Esophagus muscularis mucosa (tissue), 4 donors: Measurements from ENCODE around the gene TMCO1.

ENCODE experiments used
- CTCF ChIP-seq, 3 experiments: fragments of 200-600 bp in 2 of 3; fragments of 450-650 bp in 1 of 3; sonication (generic) in 2 of 3; IDR thresholded peaks; one replicate each; pipeline ENCODE4 v1.5.1; 2017 to 2019; ENCODE audit warnings: antibody characterized with exemption in 3 of 3, mild to moderate bottlenecking in 2 of 3, moderate library complexity in 1 of 3
- EP300 ChIP-seq: sonication (generic); formaldehyde crosslinking; IDR thresholded peaks from one replicate; pipeline ENCODE4 v1.6.1; 2017; ENCODE audit warnings: antibody characterized with exemption
- POLR2A ChIP-seq: fragments of 450-650 bp; IDR thresholded peaks from one replicate; pipeline ENCODE4 v1.6.1; 2017; ENCODE audit warnings: antibody characterized with exemption, moderate library complexity, mild to moderate bottlenecking, low read depth

GRCh38 chr1:165755393-165756010 is 13.2 kb downstream of the TMCO1 start:
- TF ChIP-seq POLR2A, result no peak
- no peak for TF ChIP-seq EP300
- TF ChIP-seq CTCF (IDR thresholded peaks at IDR 0.05), result no peak
